Neural cell (in vitro differentiated cells): ENCODE results near the gene CARS2. TPM values are rescaled to one million over a fixed set of nuclear protein-coding genes. Genes with fewer than 3 reads are reported as not detected.
"Not testable (repeated sequence)": the region's sequence is repeated elsewhere in the genome, so short reads cannot be mapped to it uniquely, and the experiment has no call there.

Experiments used
- H2AFZ ChIP-seq: fragments of 200-600, 300-800 bp; sonication (generic), shearing (Covaris generic); 2 replicates; pipeline ENCODE4 v1.6.0; 2014; ENCODE audit warnings: low read depth, mild to moderate bottlenecking, antibody characterized with exemption, low read length, moderate library complexity
- H3F3A ChIP-seq: fragments of 200-600 bp; shearing (Covaris generic); 2 replicates; pipeline ENCODE4 v1.6.1; 2016; ENCODE audit warnings: mild to moderate bottlenecking, moderate library complexity, mixed read lengths, antibody characterized with exemption, low read length; ENCODE audit not compliant: insufficient read depth, poor library complexity, severe bottlenecking
- H3K27ac ChIP-seq: fragments of 200-600, 300-800 bp; sonication (generic), shearing (Covaris generic); 2 replicates; pipeline ENCODE4 v1.5.1; 2014; ENCODE audit warnings: mild to moderate bottlenecking, low read length, moderate library complexity
- H3K27me3 ChIP-seq: fragments of 300-800, 200-600 bp; sonication (generic), shearing (Covaris generic); 2 replicates; pipeline ENCODE4 v1.6.0; 2014; ENCODE audit warnings: mild to moderate bottlenecking, low read depth, low read length, moderate library complexity; ENCODE audit not compliant: insufficient read depth
- H3K36me3 ChIP-seq: fragments of 300-800, 200-600 bp; sonication (generic), shearing (Covaris generic); 2 replicates; pipeline ENCODE4 v1.5.1; 2014; ENCODE audit warnings: mild to moderate bottlenecking, antibody characterized with exemption, low read length, moderate library complexity; ENCODE audit not compliant: insufficient read depth
- H3K4me2 ChIP-seq: fragments of 300-800, 200-600 bp; sonication (generic), shearing (Covaris generic); 2 replicates; pipeline ENCODE4 v1.6.0; 2014; ENCODE audit warnings: mild to moderate bottlenecking, low read length
- H3K4me3 ChIP-seq: fragments of 300-800, 200-600 bp; sonication (generic), shearing (Covaris generic); 2 replicates; pipeline ENCODE4 v1.5.1; 2014; ENCODE audit warnings: mild to moderate bottlenecking, low read length, moderate library complexity
- H3K79me2 ChIP-seq: fragments of 200-600 bp; shearing (Covaris generic); replicated peaks from 2 replicates; pipeline ENCODE4 v1.6.0; 2014; ENCODE audit warnings: mild to moderate bottlenecking, low read length, moderate library complexity; ENCODE audit not compliant: insufficient read depth
- H3K9ac ChIP-seq: fragments of 300-800, 200-600 bp; sonication (generic), shearing (Covaris generic); 2 replicates; pipeline ENCODE4 v1.6.1; 2016; ENCODE audit warnings: mild to moderate bottlenecking, low read length, mixed read lengths
- H3K9me2 ChIP-seq: fragments of 200-600 bp; shearing (Covaris generic); 2 replicates; pipeline ENCODE4 v1.6.1; 2016; ENCODE audit warnings: mild to moderate bottlenecking, low read length, mixed read lengths; ENCODE audit not compliant: insufficient read depth
- H3K9me3 ChIP-seq: fragments of 200-600, 300-800 bp; sonication (generic), shearing (Covaris generic); 2 replicates; pipeline ENCODE4 v1.6.1; 2016; ENCODE audit warnings: mild to moderate bottlenecking, mixed run types, low read length, moderate library complexity, mixed read lengths
- H4K20me1 ChIP-seq: fragments of 200-600 bp; shearing (Covaris generic); 2 replicates; pipeline ENCODE4 v1.6.1; 2016; ENCODE audit warnings: mild to moderate bottlenecking, mixed run types; ENCODE audit not compliant: insufficient read depth
- CTCF ChIP-seq: fragments of 450-650 bp; IDR thresholded peaks from 2 replicates; pipeline ENCODE4 v1.5.1; 2014; ENCODE audit warnings: antibody characterized with exemption, mild to moderate bottlenecking, moderate library complexity; ENCODE audit not compliant: poor library complexity, severe bottlenecking
- EP300 ChIP-seq: fragments of 450-650 bp; conservative IDR thresholded peaks from 2 replicates; pipeline ENCODE4 v1.6.1; 2014; ENCODE audit warnings: antibody characterized with exemption, mild to moderate bottlenecking, moderate library complexity; ENCODE audit not compliant: poor library complexity, severe bottlenecking
- EZH2 ChIP-seq: fragments of 200-600, 300-800 bp; shearing (Covaris generic), sonication (generic); IDR thresholded peaks from 2 replicates; pipeline ENCODE4 v1.6.1; 2014; ENCODE audit warnings: antibody characterized with exemption, low read length, borderline replicate concordance, mild to moderate bottlenecking; ENCODE audit not compliant: insufficient read depth, poor library complexity, severe bottlenecking
- MXI1 ChIP-seq: fragments of 450-650 bp; conservative IDR thresholded peaks from 2 replicates; pipeline ENCODE4 v1.6.1; 2014; ENCODE audit warnings: antibody characterized with exemption, mild to moderate bottlenecking; ENCODE audit not compliant: poor library complexity, severe bottlenecking
- POLR2AphosphoS5 ChIP-seq: IDR thresholded peaks from 2 replicates; pipeline ENCODE4 v1.6.1; 2012
- RAD21 ChIP-seq: fragments of 450-650 bp; conservative IDR thresholded peaks from 2 replicates; pipeline ENCODE4 v1.6.1; 2014; ENCODE audit warnings: antibody characterized with exemption, mild to moderate bottlenecking, moderate library complexity
- REST ChIP-seq: IDR thresholded peaks from 2 replicates; pipeline ENCODE4 v1.6.1; 2012; ENCODE audit warnings: borderline replicate concordance
- SMC3 ChIP-seq: fragments of 450-650 bp; conservative IDR thresholded peaks from 2 replicates; pipeline ENCODE4 v1.6.1; 2014; ENCODE audit warnings: antibody characterized with exemption, mild to moderate bottlenecking, moderate library complexity; ENCODE audit not compliant: poor library complexity
- TAF1 ChIP-seq: IDR thresholded peaks from 2 replicates; pipeline ENCODE4 v1.6.1; 2012; ENCODE audit warnings: low read depth
- polyA plus RNA-seq: library from polyadenylated mRNA; depleted of rRNA; stranded (reverse); fragments of >200 nt; gene quantifications from 2 replicates; pipeline ENCODE4 v1.2.3, GENCODE V29; 2014

CARS2 gene
- polyA plus RNA-seq, 1 donor from 2014 or later: 92.2 TPM

DNA sequence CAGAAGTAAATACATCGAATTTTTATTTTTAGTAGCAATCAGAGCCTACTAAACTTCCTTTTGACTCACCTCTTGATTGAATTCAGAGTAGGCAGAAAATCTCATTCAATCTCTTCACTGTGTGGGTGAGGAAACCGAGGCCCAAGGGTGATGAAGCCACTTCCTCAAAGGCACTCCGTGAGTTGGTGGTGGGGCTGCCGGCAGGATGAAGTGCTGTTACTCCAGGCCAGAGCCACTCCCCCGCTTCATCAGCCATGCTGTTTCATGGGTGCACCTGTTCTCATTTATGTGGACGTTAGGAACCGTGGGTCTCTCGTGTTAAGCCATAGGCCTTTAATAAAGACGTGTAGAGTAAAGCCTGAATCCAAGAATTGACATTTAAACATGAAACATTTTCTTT, 20.8 kb upstream of the CARS2 start:
- no peaks in the 10 kb centered on the region for H4K20me1 ChIP-seq
- H3K79me2 ChIP-seq: peaks cover 5% of the 10 kb centered on the region
- H3K36me3 ChIP-seq: no peaks in the 10 kb centered on the region
- no peak overlapping the region for H3K4me2 ChIP-seq
- no peak overlapping the region for H3K9ac ChIP-seq
- H3K27ac ChIP-seq: no peak overlapping the region
- no peaks in the 10 kb centered on the region for H3K9me2 ChIP-seq
- no peak overlapping the region for H2AFZ ChIP-seq
- H3K27me3 ChIP-seq: no peaks in the 10 kb centered on the region
- H3F3A ChIP-seq: no peaks in the 10 kb centered on the region
- TF ChIP-seq CTCF: no peak
- no peak for TF ChIP-seq MXI1
- TF ChIP-seq EP300: no peak
- no peak for TF ChIP-seq RAD21
- no peak for TF ChIP-seq TAF1
- TF ChIP-seq SMC3: no peak
- no peak for TF ChIP-seq POLR2AphosphoS5
- no peaks in the 10 kb centered on the region for H3K9me3 ChIP-seq
- no peak overlapping the region for H3K4me3 ChIP-seq

- not testable (repeated sequence) for H3F3A ChIP-seq, H3K27ac ChIP-seq, H3K79me2 ChIP-seq, H4K20me1 ChIP-seq, H3K4me3 ChIP-seq, H3K4me2 ChIP-seq, H3K9me2 ChIP-seq, H3K36me3 ChIP-seq, H3K9ac ChIP-seq, H2AFZ ChIP-seq, H3K27me3 ChIP-seq, H3K9me3 ChIP-seq
Observed at GRCh38 chr13:110726153-110726552, 20.2 kb upstream of the CARS2 start.

GRCh38 chr13:110723598-110723997, 17.7 kb upstream of the CARS2 start:
- Histone ChIP-seq H3K4me3 (no peak overlapping the region), H3F3A (no peaks in the 10 kb centered on the region), H4K20me1 (no peaks in the 10 kb centered on the region), H3K9me3 (no peaks in the 10 kb centered on the region), H3K9ac (no peak overlapping the region), H3K27me3 (no peaks in the 10 kb centered on the region), H3K9me2 (no peaks in the 10 kb centered on the region), H3K4me2 (no peak overlapping the region), H3K27ac (no peak overlapping the region), H3K79me2 (peaks cover 28% of the 10 kb centered on the region), H3K36me3 (no peaks in the 10 kb centered on the region), H2AFZ (no peak overlapping the region)
- no peak for TF ChIP-seq EP300
- no peak for TF ChIP-seq POLR2AphosphoS5
- TF ChIP-seq RAD21: no peak
- no peak for TF ChIP-seq EZH2
- TF ChIP-seq REST: no peak
- TF ChIP-seq SMC3: no peak
- TF ChIP-seq TAF1: no peak
- no peak for TF ChIP-seq MXI1
- no peak for TF ChIP-seq CTCF
